Measurements from ENCODE around the gene RNF215.
"Not testable (repeated sequence)": the region's sequence is repeated elsewhere in the genome, so short reads cannot be mapped to it uniquely, and the experiment has no call there.

RNF215 gene

DNA sequence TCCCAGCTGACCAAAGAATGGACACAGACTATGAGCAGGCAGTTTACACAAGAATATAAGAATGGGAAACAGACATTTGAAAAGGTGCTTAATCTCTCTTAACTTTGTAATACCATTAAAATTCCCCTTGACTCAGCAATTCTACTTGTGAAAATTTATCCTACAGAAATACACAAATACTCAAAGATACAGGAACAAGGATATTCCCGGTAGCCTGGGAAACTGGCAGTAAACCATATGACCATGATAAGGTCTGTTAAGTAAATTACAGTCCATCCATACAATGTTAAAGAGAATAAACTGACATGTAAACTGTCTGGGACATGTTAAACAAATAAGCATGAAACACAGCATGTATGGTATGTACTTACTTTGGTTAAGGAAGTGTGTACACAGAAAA is 29.6 kb upstream of the RNF215 start:
- no peak overlapping the region for H3K27ac ChIP-seq (ENCODE audit: low read depth, low read length)
- H3K27me3 ChIP-seq (ENCODE audit: control insufficient read depth in 1 of 2, insufficient read depth in 2 of 2, low read length in 2 of 2): no peaks in the 10 kb centered on the region
- H3K36me3 ChIP-seq (ENCODE audit: insufficient read depth, low read length): peaks cover 36% of the 10 kb centered on the region
- H3K4me3 ChIP-seq (ENCODE audit: low read depth in 1 of 2, low read length in 2 of 2): no peak overlapping the region
- no peak overlapping the region for H3K9ac ChIP-seq (ENCODE audit: low read length)
- no peaks in the 10 kb centered on the region for H3K9me3 ChIP-seq (ENCODE audit: low read length)
- peaks cover under 1% of the 10 kb centered on the region for H3K4me1 ChIP-seq (ENCODE audit: insufficient read depth, low read length)

DNA sequence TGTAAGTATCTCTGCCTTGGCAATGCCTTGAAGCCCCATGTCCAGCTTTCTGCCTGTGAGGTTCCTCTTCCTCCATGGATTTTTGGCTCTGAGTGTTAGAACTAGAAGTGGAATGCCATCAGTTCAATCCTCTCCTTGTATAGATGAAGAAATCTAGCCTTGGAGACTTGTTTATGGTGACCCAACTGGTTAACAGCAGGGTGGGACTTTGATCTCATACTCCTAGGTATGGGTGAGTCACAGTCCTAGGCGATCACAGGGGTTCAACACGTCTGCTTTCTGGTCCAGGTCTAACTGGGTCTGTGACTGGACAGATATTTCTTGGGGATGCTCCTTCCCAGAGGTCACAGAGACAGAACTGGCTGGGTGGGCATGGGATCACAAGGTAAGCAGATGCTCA is 29.2 kb upstream of the RNF215 start:
- H3K9me3 ChIP-seq (ENCODE audit: low read length): no peaks in the 10 kb centered on the region
- no peaks in the 10 kb centered on the region for H3K27me3 ChIP-seq (ENCODE audit: control insufficient read depth in 1 of 2, insufficient read depth in 2 of 2, low read length in 2 of 2)
- no peaks in the 10 kb centered on the region for H3K4me1 ChIP-seq (ENCODE audit: insufficient read depth, low read length)
- H3K9ac ChIP-seq (ENCODE audit: low read length): no peak overlapping the region
- peaks cover 36% of the 10 kb centered on the region for H3K36me3 ChIP-seq (ENCODE audit: insufficient read depth, low read length)
- no peak overlapping the region for H3K4me3 ChIP-seq (ENCODE audit: low read depth in 1 of 2, low read length in 2 of 2)
- H3K27ac ChIP-seq (ENCODE audit: low read depth, low read length): no peak overlapping the region

DNA sequence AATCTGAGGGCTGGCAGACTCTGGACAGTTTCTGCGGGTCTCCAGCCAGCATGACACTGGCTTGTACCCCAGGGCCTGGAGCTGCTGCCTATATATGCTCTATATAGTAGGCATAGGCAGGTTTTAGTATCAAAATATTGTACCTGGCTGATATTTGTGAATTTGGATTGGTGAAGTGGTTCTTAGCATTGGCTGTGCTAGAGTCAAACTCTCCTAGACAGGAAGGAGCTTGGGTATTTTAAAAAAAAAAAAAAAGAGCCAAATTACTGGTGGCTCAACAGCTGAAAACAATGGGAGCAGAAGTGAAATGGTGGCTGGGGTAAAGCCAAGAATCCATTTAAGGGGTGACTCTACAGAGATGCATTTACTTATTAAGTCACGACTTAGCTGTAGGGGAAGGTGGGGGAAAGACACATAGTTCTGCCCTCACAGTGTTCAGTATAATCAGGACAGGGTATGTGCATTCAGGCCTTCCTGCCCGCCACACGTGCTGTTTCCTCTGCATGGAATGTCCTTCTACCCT is 27.4 kb upstream of the RNF215 start:
- no peaks in the 10 kb centered on the region for H3K27me3 ChIP-seq (ENCODE audit: control insufficient read depth in 1 of 2, insufficient read depth in 2 of 2, low read length in 2 of 2)
- no peaks in the 10 kb centered on the region for H3K4me1 ChIP-seq (ENCODE audit: insufficient read depth, low read length)
- no peaks in the 10 kb centered on the region for H3K9me3 ChIP-seq (ENCODE audit: low read length)
- H3K27ac ChIP-seq (ENCODE audit: low read depth, low read length): no peak overlapping the region
- H3K36me3 ChIP-seq (ENCODE audit: insufficient read depth, low read length): peaks cover 37% of the 10 kb centered on the region
- H3K9ac ChIP-seq (ENCODE audit: low read length): no peak overlapping the region
- H3K4me3 ChIP-seq (ENCODE audit: low read depth in 1 of 2, low read length in 2 of 2): no peak overlapping the region

DNA sequence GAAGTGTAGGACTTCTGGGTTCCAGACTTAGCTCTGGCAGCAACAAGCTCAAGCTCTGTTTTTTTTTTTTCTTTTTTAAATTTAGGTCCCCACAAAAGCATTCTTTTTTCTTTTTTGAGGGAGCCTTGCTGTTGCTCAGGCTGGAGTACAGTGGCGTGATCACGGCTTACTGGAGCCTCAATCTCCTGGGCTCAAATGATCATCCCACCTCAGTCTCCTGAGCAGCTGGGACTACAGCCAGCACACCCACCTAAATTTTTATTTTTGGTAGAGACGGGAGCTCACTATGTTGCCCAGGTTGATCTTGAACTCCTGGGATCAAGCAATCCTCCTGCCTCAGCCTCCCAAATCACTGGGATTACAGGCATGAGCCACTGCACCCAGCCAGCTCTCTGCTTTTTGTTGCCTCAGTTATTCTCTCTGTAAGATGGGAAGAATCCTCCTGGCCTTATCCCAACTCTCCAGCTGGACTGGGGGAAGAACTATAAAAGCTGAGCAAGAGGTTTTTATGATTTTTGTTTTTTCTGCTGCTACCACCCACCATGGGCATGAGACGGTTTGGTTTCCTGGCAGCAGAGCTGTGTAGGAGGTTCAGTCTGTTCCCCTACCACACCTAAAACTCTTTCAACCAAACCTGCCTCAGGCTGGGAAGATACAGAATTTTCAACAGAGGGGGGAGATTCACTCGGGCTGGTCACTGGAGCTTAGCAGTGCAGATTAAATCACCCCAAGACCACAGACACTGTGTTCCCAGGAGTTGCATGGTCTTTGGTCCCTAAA is 26.7 kb upstream of the RNF215 start:
- Histone ChIP-seq H3K9ac (ENCODE audit: low read length) (no peak overlapping the region), H3K36me3 (ENCODE audit: insufficient read depth, low read length) (peaks cover 43% of the 10 kb centered on the region), H3K27me3 (ENCODE audit: control insufficient read depth in 1 of 2, insufficient read depth in 2 of 2, low read length in 2 of 2) (no peaks in the 10 kb centered on the region), H3K4me3 (ENCODE audit: low read depth in 1 of 2, low read length in 2 of 2) (no peak overlapping the region), H3K27ac (ENCODE audit: low read depth, low read length) (no peak overlapping the region), H3K9me3 (ENCODE audit: low read length) (no peaks in the 10 kb centered on the region), H3K4me1 (ENCODE audit: insufficient read depth, low read length) (no peaks in the 10 kb centered on the region)

DNA sequence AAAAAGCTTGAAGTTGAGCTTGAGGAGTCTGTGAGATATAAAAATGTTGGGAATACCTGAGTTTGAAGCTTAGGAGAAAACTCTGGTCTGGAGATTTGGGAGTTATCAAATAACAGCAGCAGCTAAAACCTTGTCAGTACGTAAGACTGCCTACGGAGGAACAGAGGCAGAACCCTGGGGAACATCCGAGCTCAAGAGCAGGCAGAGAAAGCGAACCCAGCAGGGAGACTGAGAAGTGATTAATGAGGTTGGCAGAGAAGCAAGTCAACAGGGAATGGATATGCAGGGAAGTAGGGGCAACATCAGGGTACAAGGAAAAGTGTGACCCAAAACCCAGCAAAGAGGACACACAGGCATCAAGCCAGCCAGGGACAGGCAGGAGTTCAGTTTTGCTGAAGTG is 25.8 kb upstream of the RNF215 start:
- Histone ChIP-seq H3K27me3 (ENCODE audit: control insufficient read depth in 1 of 2, insufficient read depth in 2 of 2, low read length in 2 of 2) (no peaks in the 10 kb centered on the region), H3K4me1 (ENCODE audit: insufficient read depth, low read length) (no peaks in the 10 kb centered on the region), H3K9me3 (ENCODE audit: low read length) (no peaks in the 10 kb centered on the region), H3K4me3 (ENCODE audit: low read depth in 1 of 2, low read length in 2 of 2) (no peak overlapping the region), H3K9ac (ENCODE audit: low read length) (no peak overlapping the region), H3K27ac (ENCODE audit: low read depth, low read length) (no peak overlapping the region), H3K36me3 (ENCODE audit: insufficient read depth, low read length) (peaks cover 42% of the 10 kb centered on the region)

DNA sequence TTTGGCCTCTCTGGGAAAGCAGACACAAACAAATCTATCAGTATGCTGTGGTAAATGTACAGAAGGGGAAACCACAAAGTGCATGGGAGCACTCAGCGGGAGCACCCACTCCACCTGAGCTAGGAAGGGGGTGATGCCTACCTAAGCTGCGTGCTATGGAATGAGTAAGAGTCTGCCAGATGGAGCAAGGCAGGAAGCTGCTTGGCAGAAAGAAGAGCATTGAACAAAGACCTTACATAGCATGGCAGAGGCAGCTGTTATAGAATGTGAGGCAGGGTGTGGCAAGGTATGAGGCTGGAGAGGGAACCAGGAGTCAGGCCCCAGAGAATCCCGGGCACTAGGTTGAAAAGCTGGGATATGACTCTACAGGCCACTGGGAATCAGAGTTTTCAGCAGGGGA is 24.6 kb upstream of the RNF215 start:
- Histone ChIP-seq H3K27me3 (ENCODE audit: control insufficient read depth in 1 of 2, insufficient read depth in 2 of 2, low read length in 2 of 2) (no peaks in the 10 kb centered on the region), H3K27ac (ENCODE audit: low read depth, low read length) (no peak overlapping the region), H3K9me3 (ENCODE audit: low read length) (no peaks in the 10 kb centered on the region), H3K4me3 (ENCODE audit: low read depth in 1 of 2, low read length in 2 of 2) (no peak overlapping the region), H3K4me1 (ENCODE audit: insufficient read depth, low read length) (no peaks in the 10 kb centered on the region), H3K9ac (ENCODE audit: low read length) (no peak overlapping the region), H3K36me3 (ENCODE audit: insufficient read depth, low read length) (peaks cover 48% of the 10 kb centered on the region)

DNA sequence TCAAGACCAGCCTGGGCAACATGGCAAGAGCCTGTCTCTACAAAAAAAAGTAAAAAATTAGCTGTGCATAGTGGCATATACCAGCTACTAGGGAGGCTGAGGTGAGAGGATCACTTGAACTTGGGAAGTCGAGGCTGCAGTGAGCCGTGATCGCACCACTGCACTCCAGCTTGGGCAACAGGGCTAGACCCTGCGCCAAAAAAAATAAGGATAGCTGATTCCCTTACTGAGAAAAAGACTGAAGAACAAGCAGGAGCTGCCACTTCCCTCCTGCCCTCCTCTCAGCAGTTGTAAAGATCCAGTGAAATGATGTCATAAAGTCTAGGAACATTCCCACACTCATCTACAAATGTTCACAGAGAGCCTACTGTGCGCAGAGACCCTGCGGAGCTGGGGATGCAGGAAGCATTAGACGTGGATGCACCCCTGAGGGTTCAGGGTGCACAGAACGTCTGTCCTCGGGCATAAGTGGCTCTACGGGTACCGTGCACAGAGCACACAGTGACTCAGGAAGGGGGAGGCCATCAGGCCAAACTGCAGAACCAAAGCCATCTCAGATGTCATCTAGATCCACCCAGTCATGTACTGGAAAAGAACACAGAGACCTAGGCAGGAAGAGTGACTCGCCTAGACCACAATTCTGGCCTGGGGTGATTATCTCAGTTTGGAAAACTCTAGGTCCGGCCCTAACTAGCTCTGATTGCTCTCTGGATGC is 21.3 kb upstream of the RNF215 start:
- Histone ChIP-seq H3K9me3 (ENCODE audit: low read length) (no peaks in the 10 kb centered on the region), H3K9ac (ENCODE audit: low read length) (no peak overlapping the region), H3K4me3 (ENCODE audit: low read depth in 1 of 2, low read length in 2 of 2) (no peak overlapping the region), H3K27me3 (ENCODE audit: control insufficient read depth in 1 of 2, insufficient read depth in 2 of 2, low read length in 2 of 2) (no peaks in the 10 kb centered on the region), H3K36me3 (ENCODE audit: insufficient read depth, low read length) (peaks cover 34% of the 10 kb centered on the region), H3K4me1 (ENCODE audit: insufficient read depth, low read length) (no peaks in the 10 kb centered on the region), H3K27ac (ENCODE audit: low read depth, low read length) (no peak overlapping the region)

DNA sequence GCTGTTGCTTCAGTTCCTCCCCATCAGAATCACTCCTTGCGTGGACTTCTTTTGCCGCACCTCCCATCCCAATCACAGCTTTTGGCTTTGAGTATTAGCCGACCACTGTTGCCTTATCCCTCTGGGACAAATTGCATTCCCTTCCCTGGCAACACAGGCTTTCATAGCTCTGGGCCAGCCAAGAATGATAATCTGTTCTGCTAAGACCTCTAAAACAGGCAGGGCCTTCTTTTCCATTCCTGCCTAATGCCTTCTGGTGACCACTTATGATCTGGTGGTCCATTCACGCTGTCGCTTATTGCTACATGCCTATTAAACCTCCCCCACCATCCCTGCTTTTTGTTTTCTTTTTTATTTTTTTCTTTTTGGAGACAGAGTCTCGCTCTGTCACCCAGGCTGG is 19.2 kb upstream of the RNF215 start:
- H3K27ac ChIP-seq (ENCODE audit: low read depth, low read length): no peak overlapping the region
- H3K27me3 ChIP-seq (ENCODE audit: control insufficient read depth in 1 of 2, insufficient read depth in 2 of 2, low read length in 2 of 2): no peaks in the 10 kb centered on the region
- no peaks in the 10 kb centered on the region for H3K9me3 ChIP-seq (ENCODE audit: low read length)
- no peak overlapping the region for H3K9ac ChIP-seq (ENCODE audit: low read length)
- peaks cover 26% of the 10 kb centered on the region for H3K36me3 ChIP-seq (ENCODE audit: insufficient read depth, low read length)
- H3K4me3 ChIP-seq (ENCODE audit: low read depth in 1 of 2, low read length in 2 of 2): no peak overlapping the region
- no peaks in the 10 kb centered on the region for H3K4me1 ChIP-seq (ENCODE audit: insufficient read depth, low read length)

DNA sequence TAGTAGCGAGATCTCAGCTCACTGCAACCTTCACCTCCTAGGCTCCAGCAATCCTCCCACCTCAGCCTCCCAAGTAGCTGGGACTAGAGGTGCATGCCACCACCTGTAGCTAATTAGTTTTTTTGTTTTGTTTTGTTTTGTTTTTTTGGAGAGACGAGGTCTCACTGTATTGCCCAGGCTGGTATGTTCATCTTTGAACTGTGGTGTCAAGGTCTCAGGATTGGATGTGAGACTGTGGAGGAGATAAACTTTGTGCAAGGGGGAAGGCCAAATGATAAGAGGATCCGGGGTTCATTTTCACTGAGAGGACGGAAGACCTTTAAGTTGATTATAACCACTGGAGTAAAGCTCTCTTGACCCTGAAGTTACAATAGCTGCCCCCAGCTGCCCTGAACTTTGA is 18.5 kb upstream of the RNF215 start:
- H3K4me1 ChIP-seq (ENCODE audit: insufficient read depth, low read length): no peaks in the 10 kb centered on the region
- H3K4me3 ChIP-seq (ENCODE audit: low read depth in 1 of 2, low read length in 2 of 2): no peak overlapping the region
- H3K9me3 ChIP-seq (ENCODE audit: low read length): no peaks in the 10 kb centered on the region
- H3K27me3 ChIP-seq (ENCODE audit: control insufficient read depth in 1 of 2, insufficient read depth in 2 of 2, low read length in 2 of 2): no peaks in the 10 kb centered on the region
- no peak overlapping the region for H3K9ac ChIP-seq (ENCODE audit: low read length)
- peaks cover 26% of the 10 kb centered on the region for H3K36me3 ChIP-seq (ENCODE audit: insufficient read depth, low read length)
- no peak overlapping the region for H3K27ac ChIP-seq (ENCODE audit: low read depth, low read length)

DNA sequence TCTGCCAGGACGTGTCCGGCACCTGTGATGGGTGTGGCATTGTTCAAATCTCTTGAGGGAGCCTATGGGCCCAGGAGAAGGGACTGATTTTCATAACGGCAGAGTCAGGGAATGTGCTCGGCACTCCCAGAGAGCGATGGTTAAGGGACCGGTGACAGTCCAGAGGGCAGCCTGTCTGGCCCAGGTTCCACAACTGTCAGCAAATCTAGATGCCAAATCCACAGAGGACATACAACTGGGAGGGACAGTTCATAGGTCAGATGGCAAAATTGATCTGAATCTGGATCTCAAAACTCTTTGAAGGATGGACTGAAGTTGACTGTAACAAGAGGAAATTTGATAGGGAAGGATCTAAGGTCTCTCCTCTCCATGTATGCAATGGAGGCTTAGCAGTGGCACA is 17.1 kb upstream of the RNF215 start:
- Histone ChIP-seq H3K36me3 (ENCODE audit: insufficient read depth, low read length) (peaks cover 22% of the 10 kb centered on the region), H3K27ac (ENCODE audit: low read depth, low read length) (no peak overlapping the region), H3K9ac (ENCODE audit: low read length) (no peak overlapping the region), H3K27me3 (ENCODE audit: control insufficient read depth in 1 of 2, insufficient read depth in 2 of 2, low read length in 2 of 2) (no peaks in the 10 kb centered on the region), H3K4me3 (ENCODE audit: low read depth in 1 of 2, low read length in 2 of 2) (no peak overlapping the region), H3K4me1 (ENCODE audit: insufficient read depth, low read length) (no peaks in the 10 kb centered on the region), H3K9me3 (ENCODE audit: low read length) (no peaks in the 10 kb centered on the region)

DNA sequence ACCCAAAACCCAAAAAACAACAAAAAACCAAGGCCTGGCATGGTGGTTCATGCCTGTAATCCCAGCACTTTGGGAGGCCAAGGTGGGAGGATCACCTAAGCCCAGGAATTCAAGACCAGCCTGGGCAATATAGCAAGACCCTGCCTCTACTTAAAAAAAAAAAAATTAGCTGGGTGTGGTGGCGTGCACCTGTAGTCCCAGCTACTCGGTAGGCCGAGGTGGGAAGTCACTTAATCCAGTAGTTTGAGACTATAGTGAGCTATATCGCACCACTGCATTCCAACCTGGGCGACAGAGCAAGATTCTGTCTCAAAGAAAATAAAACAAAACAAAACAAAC is 15.5 kb upstream of the RNF215 start:
- not testable (repeated sequence) for H3K27ac ChIP-seq (ENCODE audit: low read depth, low read length); H3K9me3 ChIP-seq (ENCODE audit: low read length); H3K4me3 ChIP-seq (ENCODE audit: low read depth in 1 of 2, low read length in 2 of 2); H3K36me3 ChIP-seq (ENCODE audit: insufficient read depth, low read length); H3K27me3 ChIP-seq (ENCODE audit: control insufficient read depth in 1 of 2, insufficient read depth in 2 of 2, low read length in 2 of 2); H3K9ac ChIP-seq (ENCODE audit: low read length); H3K4me1 ChIP-seq (ENCODE audit: insufficient read depth, low read length)
